ENCODE measurements around the gene UNKL. TPM values are rescaled to one million over a fixed set of nuclear protein-coding genes. Genes with fewer than 3 reads are reported as not detected.

The UNKL gene
- total and polyA plus RNA-seq, 2 donors (not counting 1 experiment from before 2014, with no cell fraction given): 53.9 to 178 TPM

DNA sequence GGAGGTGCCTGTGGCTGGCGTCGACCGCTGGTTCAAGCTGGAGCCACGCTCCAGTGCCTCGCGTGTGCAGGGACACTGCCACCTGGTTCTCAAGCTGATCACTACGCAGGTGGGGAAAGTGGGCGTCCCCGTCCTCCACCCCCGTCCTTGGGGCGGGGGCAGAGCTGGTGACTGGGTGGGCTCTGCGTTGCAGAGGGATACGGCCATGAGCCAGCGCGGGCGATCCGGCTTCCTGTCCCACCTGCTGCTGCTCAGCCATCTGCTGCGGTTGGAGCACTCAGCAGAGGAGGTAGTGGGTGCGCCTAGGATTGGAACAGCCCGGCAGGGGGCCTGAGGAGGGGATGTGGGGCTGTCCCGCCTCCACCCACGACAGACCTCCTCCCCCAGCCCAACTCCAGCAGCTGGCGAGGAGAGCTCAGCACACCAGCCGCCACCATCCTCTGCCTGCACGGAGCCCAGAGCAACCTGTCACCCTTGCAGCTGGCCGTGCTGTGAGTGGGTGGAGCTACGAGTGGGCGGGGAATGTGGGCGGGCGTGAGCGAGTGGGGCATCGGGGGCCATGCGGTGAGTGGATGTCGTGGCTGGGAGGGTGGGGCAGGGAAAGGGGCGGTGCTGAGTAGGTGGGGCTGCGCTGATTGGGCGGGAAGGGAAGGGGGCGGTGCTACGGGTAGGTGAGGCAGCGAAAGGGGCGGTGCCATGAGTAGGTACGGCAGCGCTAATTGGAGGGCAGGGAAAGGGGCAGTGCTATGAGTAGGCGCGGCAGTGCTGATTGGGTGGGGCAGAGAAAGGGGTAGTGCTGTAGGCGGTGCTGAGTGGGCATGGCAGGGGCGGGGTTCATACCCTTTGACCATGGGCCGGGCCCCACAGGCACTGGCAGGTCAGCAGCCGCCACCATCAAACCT lies 71.7 kb downstream of the UNKL start:
- H3K9ac ChIP-seq (ENCODE audit: low read length): peak overlapping the region; percentile 59
- POLR2A ChIA-PET: interaction anchor here (0.6 to 2.0 kb wide), 7 partner anchors 8 to 78 kb away, joined by 3 to 11 read pairs (median 4); partner anchors contain the start of genes UBE2I and UQCC4

More for the DNA sequence above, 71.7 kb downstream of the UNKL start:
- Mint-ChIP-seq H3K4me3 (peak overlapping the region; percentile 86), H3K27ac (peak overlapping the region; percentile 91), H3K27me3 (no peaks in the 10 kb centered on the region), H3K9me3 (ENCODE audit: insufficient read depth) (no peaks in the 10 kb centered on the region), H3K4me1 (peaks cover 23% of the 10 kb centered on the region)
- ATAC-seq (ENCODE audit: low read depth): peak; percentile 86
- H3K27ac ChIP-seq (ENCODE audit: low read length in 2 of 2): peak overlapping the region in 1 of 2 donors; percentile 42
- peaks cover 0 to 1% of the 10 kb centered on the region in 2 experiments for H3K36me3 ChIP-seq (replicated peaks in 1 of 2; ENCODE audit: control extremely low read depth in 1 of 2, control insufficient read depth in 1 of 2, extremely low read depth in 1 of 2, insufficient read depth in 2 of 2, low read length in 1 of 2)
- 0% methylated on average over 41 of the region's 49 CpGs for WGBS (ENCODE audit: insufficient coverage)
- no peaks in the 10 kb centered on the region for H3K27me3 ChIP-seq (replicated peaks in 1 of 4; ENCODE audit: control extremely low read depth in 1 of 4, control insufficient read depth in 3 of 4, insufficient read depth in 4 of 4, low read length in 3 of 4)
- H3K79me2 ChIP-seq (ENCODE audit: control insufficient read depth, insufficient read depth, low read length): no peaks in the 10 kb centered on the region
- peak overlapping the region in 4 of 5 experiments; percentile 38 to 68 (median 44) for H3K4me3 ChIP-seq (ENCODE audit: control extremely low read depth in 1 of 5, extremely low read depth in 1 of 5, insufficient read depth in 1 of 5, low read depth in 2 of 5, low read length in 4 of 5)
- CTCF ChIA-PET: interaction anchor here (0.6 to 1.6 kb wide), 6 partner anchors 10 to 42 kb away, joined by 3 to 8 read pairs (median 4); no protein-coding TSS in a partner anchor
- peak overlapping the region; percentile 45 for H2AFZ ChIP-seq (ENCODE audit: insufficient read depth, low read depth, low read length, poor library complexity, severe bottlenecking)
- peak; percentile 98 for DNase-seq
- peaks cover 16% of the 10 kb centered on the region for H4K20me1 ChIP-seq (ENCODE audit: control insufficient read depth, insufficient read depth, low read length, poor library complexity, severe bottlenecking)
- H3K4me2 ChIP-seq (replicated peaks; ENCODE audit: low read depth, low read length, poor library complexity, severe bottlenecking): peak overlapping the region; percentile 95
- H3K4me1 ChIP-seq (ENCODE audit: control insufficient read depth in 2 of 2, insufficient read depth in 2 of 2, low read length in 2 of 2): peaks cover 16 to 30% of the 10 kb centered on the region in 2 donors
- peaks cover 0 to 3% (median 0%) of the 10 kb centered on the region in 3 donors for H3K9me3 ChIP-seq (ENCODE audit: control extremely low read depth in 1 of 3, control insufficient read depth in 2 of 3, insufficient read depth in 1 of 3, low read length in 2 of 3)
- intact Hi-C loops (cut with micrococcal nuclease): loop anchor here (1.0 to 10.0 kb wide), 6 partner anchors 9 to 440 kb away; partner anchors contain the start of genes BAIAP3, CRAMP1, GNPTG and IFT140
- TF ChIP-seq, protein P1, sequence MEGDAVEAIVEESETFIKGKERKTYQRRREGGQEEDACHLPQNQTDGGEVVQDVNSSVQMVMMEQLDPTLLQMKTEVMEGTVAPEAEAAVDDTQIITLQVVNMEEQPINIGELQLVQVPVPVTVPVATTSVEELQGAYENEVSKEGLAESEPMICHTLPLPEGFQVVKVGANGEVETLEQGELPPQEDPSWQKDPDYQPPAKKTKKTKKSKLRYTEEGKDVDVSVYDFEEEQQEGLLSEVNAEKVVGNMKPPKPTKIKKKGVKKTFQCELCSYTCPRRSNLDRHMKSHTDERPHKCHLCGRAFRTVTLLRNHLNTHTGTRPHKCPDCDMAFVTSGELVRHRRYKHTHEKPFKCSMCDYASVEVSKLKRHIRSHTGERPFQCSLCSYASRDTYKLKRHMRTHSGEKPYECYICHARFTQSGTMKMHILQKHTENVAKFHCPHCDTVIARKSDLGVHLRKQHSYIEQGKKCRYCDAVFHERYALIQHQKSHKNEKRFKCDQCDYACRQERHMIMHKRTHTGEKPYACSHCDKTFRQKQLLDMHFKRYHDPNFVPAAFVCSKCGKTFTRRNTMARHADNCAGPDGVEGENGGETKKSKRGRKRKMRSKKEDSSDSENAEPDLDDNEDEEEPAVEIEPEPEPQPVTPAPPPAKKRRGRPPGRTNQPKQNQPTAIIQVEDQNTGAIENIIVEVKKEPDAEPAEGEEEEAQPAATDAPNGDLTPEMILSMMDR (IDR thresholded peaks at IDR 0.05): peak; percentile 23
- TF ChIP-seq EZH2 (IDR thresholded peaks at IDR 0.05; ENCODE audit: borderline replicate concordance, insufficient read depth, low read depth, low read length, poor library complexity, severe bottlenecking): no peak

Data from B cell (primary cell).